Progenitor cell of endocrine pancreas (in vitro differentiated cells): Measurements from ENCODE around the gene UBAC2. TPM values are rescaled to one million over a fixed set of nuclear protein-coding genes. Genes with fewer than 3 reads are reported as not detected.

ENCODE experiments used
- DNase-seq: peaks from one replicate; pipeline ENCODE4 v3.0.0; 2021; ENCODE audit warnings: low spot score; ENCODE audit not compliant: unreplicated experiment
- H3K27ac Mint-ChIP-seq: 2 replicates; pipeline ENCODE4 v1.8.0; 2021; ENCODE audit warnings: mild to moderate bottlenecking, moderate library complexity, mixed read lengths
- H3K27me3 Mint-ChIP-seq: 2 replicates; pipeline ENCODE4 v1.8.0; 2021; ENCODE audit warnings: mixed read lengths
- H3K36me3 Mint-ChIP-seq: 2 replicates; pipeline ENCODE4 v1.8.0; 2022; ENCODE audit warnings: mixed read lengths; ENCODE audit not compliant: insufficient read depth
- H3K4me1 Mint-ChIP-seq: 2 replicates; pipeline ENCODE4 v1.8.0; 2021; ENCODE audit warnings: low read depth, mixed read lengths
- H3K4me3 Mint-ChIP-seq: 2 replicates; pipeline ENCODE4 v1.8.0; 2021; ENCODE audit warnings: low read depth, mild to moderate bottlenecking, moderate library complexity, mixed read lengths
- H3K9me3 Mint-ChIP-seq: 2 replicates; pipeline ENCODE4 v1.8.0; 2021; ENCODE audit warnings: low read depth, mixed read lengths
- CTCF ChIP-seq: fragments of 200-600 bp; sonication (generic); IDR thresholded peaks from one replicate; pipeline ENCODE4 v1.5.0; 2021; ENCODE audit warnings: antibody characterized with exemption, mild to moderate bottlenecking; ENCODE audit not compliant: unreplicated experiment
- total RNA-seq: library from RNA; stranded (reverse); gene quantifications from 2 replicates; pipeline ENCODE4 v1.2.1, GENCODE V29; 2021

Gene UBAC2
- total RNA-seq, 1 donor from 2014 or later = 60.6 TPM

DNA sequence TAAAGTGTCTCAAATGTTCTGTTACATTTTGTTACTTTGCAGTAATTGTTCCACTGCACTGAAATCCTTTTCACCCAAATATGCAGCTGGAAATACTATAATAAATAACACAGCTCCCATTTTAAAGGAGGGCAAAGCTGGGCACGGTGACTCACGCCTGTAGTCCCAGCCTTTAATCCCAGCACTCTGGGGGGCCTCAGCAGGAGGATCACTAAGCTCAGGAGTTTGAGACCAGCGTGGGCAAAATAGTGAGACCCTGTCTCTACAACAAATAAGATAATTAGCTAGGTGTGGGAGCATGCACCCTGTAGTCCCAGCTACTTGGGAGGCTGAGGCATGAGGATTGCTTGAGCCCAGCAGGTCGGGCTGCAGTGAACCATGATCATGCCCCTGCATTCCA, 7.5 kb upstream of the UBAC2 start:
- Mint-ChIP-seq H3K4me1 (peaks cover 8% of the 10 kb centered on the region), H3K27ac (no peak overlapping the region), H3K4me3 (no peak overlapping the region), H3K36me3 (no peaks in the 10 kb centered on the region), H3K27me3 (no peaks in the 10 kb centered on the region), H3K9me3 (no peaks in the 10 kb centered on the region)
- no peak for DNase-seq
- TF ChIP-seq CTCF = no peak

DNA sequence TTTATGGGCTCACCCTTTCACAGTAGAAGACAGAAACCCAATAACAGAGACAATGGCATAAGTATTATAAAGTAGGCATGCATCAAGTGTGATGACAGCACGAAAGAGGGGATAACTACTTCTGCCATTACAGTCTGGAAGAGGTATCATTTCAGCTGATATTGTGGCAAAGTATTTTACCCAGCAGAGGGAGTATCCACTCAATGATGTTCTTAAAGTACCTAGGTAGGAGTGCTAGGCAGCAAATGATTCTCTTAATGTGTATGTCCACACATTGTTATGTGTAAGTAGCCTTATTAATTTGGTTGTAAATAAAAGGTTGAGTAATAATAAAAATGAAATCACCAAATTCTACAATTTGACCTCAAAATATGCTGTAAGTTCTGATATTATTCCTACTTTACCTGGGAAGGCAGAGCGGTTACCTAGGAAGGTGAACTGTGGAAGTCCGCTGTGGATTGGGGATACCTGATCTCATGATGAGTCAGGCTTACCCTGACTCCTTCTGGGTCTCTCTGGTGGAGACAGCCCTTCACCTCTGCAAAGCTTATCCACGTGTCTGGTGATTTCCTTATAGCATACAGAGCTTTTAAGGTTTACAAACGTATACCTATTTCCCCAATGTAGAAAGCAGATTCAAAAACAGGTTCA, 4.1 kb upstream of the UBAC2 start:
- H3K27me3 Mint-ChIP-seq = no peaks in the 10 kb centered on the region
- H3K27ac Mint-ChIP-seq = peak overlapping the region; percentile 53
- H3K4me3 Mint-ChIP-seq = no peak overlapping the region
- H3K4me1 Mint-ChIP-seq = peaks cover 14% of the 10 kb centered on the region
- DNase-seq = no peak
- H3K9me3 Mint-ChIP-seq = no peaks in the 10 kb centered on the region
- no peaks in the 10 kb centered on the region for H3K36me3 Mint-ChIP-seq
- TF ChIP-seq CTCF = no peak

- peak overlapping the region; percentile 53 for H3K27ac Mint-ChIP-seq
- H3K9me3 Mint-ChIP-seq = no peaks in the 10 kb centered on the region
- no peaks in the 10 kb centered on the region for H3K27me3 Mint-ChIP-seq
- no peak for TF ChIP-seq CTCF
- H3K4me1 Mint-ChIP-seq = peaks cover 16% of the 10 kb centered on the region
- DNase-seq = no peak
- peak overlapping the region; percentile 14 for H3K4me3 Mint-ChIP-seq
- no peaks in the 10 kb centered on the region for H3K36me3 Mint-ChIP-seq
Observed at GRCh38 chr13:99197117-99197651, 3.5 kb upstream of the UBAC2 start.

DNA sequence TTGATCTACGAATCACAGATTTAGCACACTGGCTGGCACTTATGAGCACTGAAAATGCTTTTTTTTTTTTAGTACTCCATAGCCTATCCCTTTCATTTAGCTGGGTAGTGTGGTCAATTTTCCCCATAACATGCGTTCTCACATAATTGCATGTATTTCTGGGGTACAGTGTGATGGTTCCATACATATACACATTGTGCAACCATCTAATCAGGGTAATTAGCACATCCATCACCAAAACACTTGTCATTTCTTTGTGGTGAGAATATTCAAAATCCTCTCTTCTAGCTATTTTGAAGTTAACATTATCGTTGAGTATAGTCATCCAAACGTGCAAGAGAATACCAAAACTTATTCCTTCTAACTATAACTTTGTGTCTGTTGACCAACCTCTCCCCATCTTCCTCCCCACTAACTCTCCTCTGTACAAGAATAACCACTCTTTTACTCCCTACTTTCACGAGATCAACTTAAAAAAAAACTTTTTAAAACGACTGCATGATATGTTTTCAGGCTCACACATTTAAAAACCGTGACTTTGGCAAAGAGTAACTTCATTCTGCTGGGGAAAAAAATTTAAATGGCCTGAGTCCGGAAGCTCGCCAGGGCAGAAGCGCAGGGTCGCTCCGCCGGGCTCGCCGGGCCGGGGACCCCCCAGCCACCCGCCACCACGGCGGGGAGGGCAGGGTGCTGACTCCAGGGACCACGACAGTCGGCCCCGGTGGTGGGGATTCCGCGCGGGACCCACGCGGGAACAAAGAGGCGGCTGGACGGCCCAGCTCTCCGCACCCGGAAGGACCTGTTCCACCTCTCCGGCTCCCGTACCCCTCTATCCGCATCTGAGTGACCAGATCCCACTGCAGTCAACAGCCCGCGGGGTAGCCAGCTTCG, 868 bp upstream of the UBAC2 start:
- peaks cover 32% of the 10 kb centered on the region for H3K4me1 Mint-ChIP-seq
- no peak for TF ChIP-seq CTCF
- DNase-seq = no peak

More for the DNA sequence above, 868 bp upstream of the UBAC2 start:
- Mint-ChIP-seq H3K36me3 (no peaks in the 10 kb centered on the region), H3K27ac (peak overlapping the region; percentile 98), H3K4me3 (peak overlapping the region; percentile 92), H3K27me3 (no peaks in the 10 kb centered on the region), H3K9me3 (no peaks in the 10 kb centered on the region)
